K562 (cell line): ENCODE results near the gene ZNF296. TPM values are rescaled to one million over a fixed set of nuclear protein-coding genes. Genes with fewer than 3 reads are reported as not detected.

Experiments used
- ATAC-seq: fragments of 200-7000 bp; cut with Tn5 transposase; 3 replicates; pipeline ENCODE4 v1.9.1; 2020; ENCODE audit warnings: moderate library complexity
- BruUV-seq: library from RNA; stranded (reverse); fragments of 400-500 nt; replicated peaks from 2 replicates; lab custom pipeline; 2021; lab: Mats Ljungman, UMichigan
- CTCF ChIA-PET: fragments of 300-600 bp; formaldehyde crosslinking; extraction: SDS; loops from one replicate; lab custom pipeline; 2021; ENCODE audit warnings: low intra/inter-chr PET ratio; lab: Yijun Ruan, JAX
- POLR2A ChIA-PET: fragments of 300-600, 350-650 bp; sonication (Branson Sonifier 250); formaldehyde crosslinking; extraction: SDS; loops from one replicate; lab custom pipeline; 2021; ENCODE audit warnings: antibody characterized with exemption, inconsistent platforms; lab: Yijun Ruan, JAX
- DNase-seq, 4 experiments: peaks; one replicate each; pipeline versions ENCODE4 v3.0.0 to v3.0.0-alpha.2; 2011 to 2018; ENCODE audit warnings: low spot score in 3 of 4, mixed read lengths in 3 of 4; ENCODE audit errors: extremely low read depth in 1 of 4
- FAIRE-seq: peaks from 2 replicates; lab custom pipeline; 2011; peaks lifted over from hg19 to GRCh38; lab: Jason Lieb, UNC
- H2AFZ ChIP-seq: 2 replicates; pipeline ENCODE4 v1.6.0; 2011; ENCODE audit warnings: low read depth, low read length, control low read depth, inconsistent platforms
- H3K27ac ChIP-seq: fragments of 200-600 bp; 3 replicates; pipeline ENCODE4 v1.8.0; 2011; ENCODE audit warnings: low read depth, mild to moderate bottlenecking, control low read depth, inconsistent platforms, low read length, moderate library complexity, mixed read lengths; ENCODE audit errors: extremely low read depth
- H3K27me3 ChIP-seq, 2 experiments: fragments of 300-600 bp in 1 of 2; 2 replicates in 1 of 2; 3 replicates in 1 of 2; pipeline versions ENCODE4 v1.6.0 to v1.8.0; 2011; ENCODE audit warnings: inconsistent platforms in 2 of 2, low read length in 2 of 2, mild to moderate bottlenecking in 1 of 2, mixed read lengths in 1 of 2, moderate library complexity in 1 of 2; ENCODE audit not compliant: control insufficient read depth in 2 of 2, insufficient read depth in 2 of 2
- H3K36me3 ChIP-seq: fragments of 300-600 bp; 3 replicates; pipeline ENCODE4 v1.8.0; 2011; ENCODE audit warnings: mild to moderate bottlenecking, low read length, inconsistent platforms; ENCODE audit not compliant: control insufficient read depth, insufficient read depth
- H3K4me1 ChIP-seq, 2 experiments: fragments of 200-600 bp in 1 of 2; replicated peaks in 1 of 2; 2 replicates in 1 of 2; 3 replicates in 1 of 2; pipeline versions ENCODE4 v1.5.1 to v1.8.0; 2011; ENCODE audit warnings: inconsistent platforms in 2 of 2, low read length in 2 of 2, mild to moderate bottlenecking in 1 of 2, mixed read lengths in 1 of 2, moderate library complexity in 1 of 2; ENCODE audit not compliant: control insufficient read depth in 2 of 2, insufficient read depth in 2 of 2
- H3K4me2 ChIP-seq: 2 replicates; pipeline ENCODE4 v1.6.1; 2011; ENCODE audit warnings: low read length, control low read depth, inconsistent platforms, mixed read lengths; ENCODE audit not compliant: insufficient read depth
- H3K4me3 ChIP-seq: fragments of 200-600 bp; sonication (generic), shearing (Covaris generic); 2 replicates; pipeline ENCODE4 v1.5.1; 2016; ENCODE audit warnings: control low read depth, inconsistent platforms
- H3K79me2 ChIP-seq: fragments of 200-600 bp; 3 replicates; pipeline ENCODE4 v1.8.0; 2011; ENCODE audit warnings: low read length, inconsistent platforms; ENCODE audit not compliant: control insufficient read depth, insufficient read depth
- H3K9ac ChIP-seq, 2 experiments: 2 replicates each; pipeline versions ENCODE4 v1.6.0 to v1.6.1; 2011; ENCODE audit warnings: low read depth in 2 of 2, low read length in 2 of 2, control low read depth in 1 of 2, inconsistent platforms in 1 of 2, mild to moderate bottlenecking in 1 of 2, mixed read lengths in 1 of 2; ENCODE audit not compliant: insufficient read depth in 1 of 2
- H3K9me1 ChIP-seq: one replicate; pipeline ENCODE4 v1.6.0; 2011; ENCODE audit warnings: inconsistent platforms, mild to moderate bottlenecking, low read length, moderate library complexity; ENCODE audit not compliant: control insufficient read depth, insufficient read depth
- H3K9me3 ChIP-seq: replicated peaks from 2 replicates; pipeline ENCODE4 v1.5.1; 2011; ENCODE audit warnings: low read depth, low read length, inconsistent platforms; ENCODE audit not compliant: control insufficient read depth, insufficient read depth
- H4K20me1 ChIP-seq: replicated peaks from 2 replicates; pipeline ENCODE4 v1.6.1; 2011; ENCODE audit warnings: low read length, inconsistent platforms, mixed read lengths; ENCODE audit not compliant: control insufficient read depth, insufficient read depth
- BACH1 ChIP-seq: fragments of 200-800 bp; sonication (Bioruptor generic); IDR thresholded peaks from 2 replicates; pipeline ENCODE4 v1.6.1; 2016; ENCODE audit warnings: missing genetic modification characterization, missing compliant biosample characterization
- CREBBP ChIP-seq: IDR thresholded peaks from one replicate; pipeline ENCODE4 v1.6.1; 2012; ENCODE audit warnings: low read depth, mild to moderate bottlenecking, control low read depth, inconsistent platforms, low read length
- KLF10 ChIP-seq: fragments of 250-450 bp; sonication (Bioruptor Pico); IDR thresholded peaks from 2 replicates; pipeline ENCODE4 v1.6.1; 2021; ENCODE audit warnings: matching md5 sums
- MNT ChIP-seq, 2 experiments: fragments of 450-650 bp; conservative IDR thresholded peaks; 2 replicates each; pipeline ENCODE4 v1.6.1; 2017; ENCODE audit warnings: mild to moderate bottlenecking in 2 of 2, moderate library complexity in 2 of 2
- NR0B1 ChIP-seq: fragments of 450-650 bp; IDR thresholded peaks from one replicate; pipeline ENCODE4 v1.6.1; 2018; ENCODE audit warnings: mild to moderate bottlenecking, moderate library complexity; ENCODE audit not compliant: partially characterized antibody
- POLR2G ChIP-seq: fragments of 200-400 bp; formaldehyde crosslinking; IDR thresholded peaks from 2 replicates; pipeline ENCODE4 v1.6.1; 2017; ENCODE audit warnings: low read depth, mild to moderate bottlenecking, antibody characterized with exemption, low read length, moderate library complexity
- SIN3A ChIP-seq, 2 experiments: fragments of 150-350 bp in 1 of 2; IDR thresholded peaks; 2 replicates each; pipeline ENCODE4 v1.6.1; 2011 to 2016; ENCODE audit warnings: borderline replicate concordance in 2 of 2, low read depth in 2 of 2, low read length in 2 of 2, mild to moderate bottlenecking in 2 of 2, moderate library complexity in 2 of 2; ENCODE audit not compliant: control insufficient read depth in 1 of 2
- TAF7 ChIP-seq: fragments of 450-650 bp; IDR thresholded peaks from 2 replicates; pipeline ENCODE4 v1.6.1; 2016; ENCODE audit warnings: missing genetic modification characterization, missing compliant biosample characterization
- ZFP91 ChIP-seq: sonication (generic); formaldehyde crosslinking; IDR thresholded peaks from 2 replicates; pipeline ENCODE4 v1.8.0; 2022; ENCODE audit warnings: mild to moderate bottlenecking, missing genetic modification reagents
- ZNF717 ChIP-seq: fragments of 250-450 bp; sonication (Bioruptor Pico); IDR thresholded peaks from 2 replicates; pipeline ENCODE4 v1.5.0; 2021
- WGBS: fragments of 100-300 bp; shearing (Covaris generic); methylation state at CpG from one replicate; pipeline ENCODE4 v1.1.6; 2016; ENCODE audit warnings: low coverage, mixed read lengths; ENCODE audit not compliant: insufficient coverage; ENCODE audit errors: missing lambda C conversion rate; 5-methylcytosine and 5-hydroxymethylcytosine counted together
- in situ Hi-C: fragments of 300-500 bp; cut with MboI; formaldehyde crosslinking; loops from 4 replicates; pipeline ENCODE4 v1.15.0; 2018; ENCODE audit warnings: inconsistent platforms, mixed read lengths
- intact Hi-C: fragments of 100-400 bp; cut with micrococcal nuclease; formaldehyde crosslinking; loops from 2 replicates; pipeline ENCODE4 v1.14.2; 2022
- polyA plus RNA-seq, 8 experiments: library from polyadenylated mRNA; depleted of rRNA in 4 of 8; stranded (reverse) in 5 of 8; unstranded in 3 of 8; fragments of >200 nt; fragmentation: Nextera tagmentation in 2 of 8; fragmentation: Illumina TruSeq in 1 of 8; extraction: Ambion mirVana in 2 of 8; extraction: Trizol in 1 of 8; gene quantifications; 2 replicates each; pipeline versions ENCODE4 v1.2.1 to v1.2.3, GENCODE V29; 2011 to 2014; ENCODE audit warnings: inconsistent platforms in 1 of 8, missing spikeins in 1 of 8
- total RNA-seq, 7 experiments: library from RNA; depleted of rRNA in 6 of 7; stranded (reverse); fragments of >200 nt in 6 of 7; fragmentation: Illumina TruSeq in 2 of 7; extraction: Trizol in 2 of 7; gene quantifications; 2 replicates each; pipeline versions ENCODE4 v1.2.1 to v1.2.3, GENCODE V29; 2011 to 2021; ENCODE audit warnings: low replicate concordance in 1 of 7
- TF ChIP-seq, protein P1 (sequence below), 2 experiments: fragments of 450-650 bp in 1 of 2; sonication (generic) in 1 of 2; formaldehyde crosslinking in 1 of 2; IDR thresholded peaks in 1 of 2; conservative IDR thresholded peaks in 1 of 2; 2 replicates each; pipeline versions ENCODE4 v1.6.1 to v1.8.1; 2016 to 2023; ENCODE audit warnings: mild to moderate bottlenecking in 2 of 2, moderate library complexity in 2 of 2, inconsistent platforms in 1 of 2, missing genetic modification reagents in 1 of 2
- TF ChIP-seq, protein P2 (sequence below): fragments of 250-450 bp; sonication (Bioruptor Pico); IDR thresholded peaks from 2 replicates; pipeline ENCODE4 v1.4.0; 2020; ENCODE audit warnings: borderline replicate concordance

Gene ZNF296
- total and polyA plus RNA-seq, 9 of the 15 experiments (the other 6 are each of a cell fraction or from before 2014, with no cell fraction given): 0.03 to 8.8 (median 0.47) TPM; not detected in 1

DNA sequence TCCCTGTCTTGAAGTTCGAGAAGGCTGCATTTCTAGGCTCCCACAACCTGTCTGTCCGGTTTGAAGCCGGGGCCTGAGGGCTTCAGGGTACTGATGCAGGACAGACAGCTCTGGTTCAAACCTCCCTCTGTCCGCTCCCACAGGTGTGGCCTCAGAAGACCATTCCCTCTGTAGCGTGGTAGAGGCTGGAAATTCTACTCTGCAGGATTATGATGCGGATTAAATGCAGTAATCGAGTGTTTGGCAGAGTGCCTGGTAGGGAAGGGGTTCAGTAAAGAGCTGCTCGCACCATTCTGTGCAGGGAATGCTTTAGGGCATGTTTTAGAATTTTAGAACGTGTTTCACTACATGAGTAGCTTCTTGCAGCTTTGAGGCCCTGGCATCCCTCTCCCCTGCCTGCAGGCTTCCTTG lies 47.2 kb upstream of the ZNF296 start:
- no TSS peak for BruUV-seq
- Histone ChIP-seq H3K4me1 (peaks cover 10 to 23% of the 10 kb centered on the region in 2 experiments), H3K36me3 (peaks cover 11% of the 10 kb centered on the region; the same call in 2 of the 3 replicates), H3K9ac (no peak overlapping the region), H3K27ac (no peak overlapping the region), H2AFZ (no peak overlapping the region), H3K9me1 (peaks cover 7% of the 10 kb centered on the region), H3K4me3 (no peak overlapping the region), H4K20me1 (peaks cover 37% of the 10 kb centered on the region), H3K79me2 (peaks cover 45% of the 10 kb centered on the region), H3K9me3 (no peaks in the 10 kb centered on the region), H3K27me3 (no peaks in the 10 kb centered on the region), H3K4me2 (no peak overlapping the region)
- no peak for ATAC-seq
- ChIA-PET CTCF (no interaction called here), POLR2A (interaction anchor here (0.7 to 1.3 kb wide), 3 partner anchors 12 to 123 kb away, joined by 3 to 4 read pairs (median 3); no protein-coding TSS in a partner anchor)
- WGBS: 79% methylated on average over 9 of the region's 9 CpGs
- in situ Hi-C loops: no loop called here
- no peak for DNase-seq
- no peak for FAIRE-seq
- intact Hi-C loops: no loop called here
- TF ChIP-seq TAF7 (tag): no peak
- TF ChIP-seq, protein P1, sequence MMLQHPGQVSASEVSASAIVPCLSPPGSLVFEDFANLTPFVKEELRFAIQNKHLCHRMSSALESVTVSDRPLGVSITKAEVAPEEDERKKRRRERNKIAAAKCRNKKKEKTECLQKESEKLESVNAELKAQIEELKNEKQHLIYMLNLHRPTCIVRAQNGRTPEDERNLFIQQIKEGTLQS (IDR thresholded peaks at IDR 0.05): no peak
- TF ChIP-seq, protein P1 (CRISPR knock-in tag; conservative IDR thresholded peaks at IDR 0.05): no peak
- TF ChIP-seq ZNF717 (CRISPR knock-in tag): no peak
- TF ChIP-seq POLR2G: no peak
- no peak for TF ChIP-seq CREBBP
- TF ChIP-seq MNT (conservative IDR thresholded peaks at IDR 0.05): no peak
- TF ChIP-seq, protein P2, sequence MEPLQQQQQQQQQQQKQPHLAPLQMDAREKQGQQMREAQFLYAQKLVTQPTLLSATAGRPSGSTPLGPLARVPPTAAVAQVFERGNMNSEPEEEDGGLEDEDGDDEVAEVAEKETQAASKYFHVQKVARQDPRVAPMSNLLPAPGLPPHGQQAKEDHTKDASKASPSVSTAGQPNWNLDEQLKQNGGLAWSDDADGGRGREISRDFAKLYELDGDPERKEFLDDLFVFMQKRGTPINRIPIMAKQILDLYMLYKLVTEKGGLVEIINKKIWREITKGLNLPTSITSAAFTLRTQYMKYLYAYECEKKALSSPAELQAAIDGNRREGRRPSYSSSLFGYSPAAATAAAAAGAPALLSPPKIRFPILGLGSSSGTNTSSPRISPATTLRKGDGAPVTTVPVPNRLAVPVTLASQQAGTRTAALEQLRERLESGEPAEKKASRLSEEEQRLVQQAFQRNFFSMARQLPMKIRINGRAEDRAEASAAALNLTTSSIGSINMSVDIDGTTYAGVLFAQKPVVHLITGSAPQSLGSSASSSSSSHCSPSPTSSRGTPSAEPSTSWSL (CRISPR knock-in tag): no peak
- no peak for TF ChIP-seq SIN3A (IDR thresholded peaks at IDR 0.05; ENCODE audit: borderline replicate concordance in 2 of 2, control insufficient read depth in 1 of 2, low read depth in 2 of 2, low read length in 2 of 2)
- no peak for TF ChIP-seq ZFP91 (CRISPR knock-in tag)
- TF ChIP-seq NR0B1: no peak
- no peak for TF ChIP-seq KLF10 (CRISPR knock-in tag)
- TF ChIP-seq BACH1: no peak
